Osteocyte (in vitro differentiated cells): ENCODE data around the gene RPL10. TPM values are rescaled to one million over a fixed set of nuclear protein-coding genes. Genes with fewer than 3 reads are reported as not detected.

Experiments
- DNase-seq: peaks from one replicate; pipeline ENCODE4 v3.0.0; 2021; ENCODE audit warnings: mixed read lengths; ENCODE audit not compliant: unreplicated experiment; ENCODE audit errors: extremely low spot score
- H3K27ac Mint-ChIP-seq: one replicate; pipeline ENCODE4 v1.8.0; 2021; ENCODE audit warnings: mild to moderate bottlenecking, mixed read lengths; ENCODE audit not compliant: unreplicated experiment
- H3K27me3 Mint-ChIP-seq: one replicate; pipeline ENCODE4 v1.8.0; 2021; ENCODE audit warnings: mixed read lengths; ENCODE audit not compliant: unreplicated experiment
- H3K36me3 Mint-ChIP-seq: one replicate; pipeline ENCODE4 v1.8.0; 2021; ENCODE audit warnings: mixed read lengths; ENCODE audit not compliant: unreplicated experiment
- H3K4me1 Mint-ChIP-seq: one replicate; pipeline ENCODE4 v1.8.0; 2021; ENCODE audit warnings: mixed read lengths; ENCODE audit not compliant: unreplicated experiment
- H3K4me3 Mint-ChIP-seq: one replicate; pipeline ENCODE4 v1.8.0; 2021; ENCODE audit warnings: mild to moderate bottlenecking, moderate library complexity, mixed read lengths; ENCODE audit not compliant: unreplicated experiment
- H3K9me3 Mint-ChIP-seq: one replicate; pipeline ENCODE4 v1.8.0; 2021; ENCODE audit warnings: mixed read lengths; ENCODE audit not compliant: unreplicated experiment
- CTCF ChIP-seq: fragments of 200-600 bp; sonication (generic); IDR thresholded peaks from 2 replicates; pipeline ENCODE4 v1.5.0; 2021; ENCODE audit warnings: antibody characterized with exemption, mild to moderate bottlenecking, moderate library complexity
- total RNA-seq: library from RNA; stranded (reverse); gene quantifications from 2 replicates; pipeline ENCODE4 v1.2.1, GENCODE V29; 2021

Gene RPL10
- total RNA-seq, 1 donor from 2014 or later = 2,857 TPM

DNA sequence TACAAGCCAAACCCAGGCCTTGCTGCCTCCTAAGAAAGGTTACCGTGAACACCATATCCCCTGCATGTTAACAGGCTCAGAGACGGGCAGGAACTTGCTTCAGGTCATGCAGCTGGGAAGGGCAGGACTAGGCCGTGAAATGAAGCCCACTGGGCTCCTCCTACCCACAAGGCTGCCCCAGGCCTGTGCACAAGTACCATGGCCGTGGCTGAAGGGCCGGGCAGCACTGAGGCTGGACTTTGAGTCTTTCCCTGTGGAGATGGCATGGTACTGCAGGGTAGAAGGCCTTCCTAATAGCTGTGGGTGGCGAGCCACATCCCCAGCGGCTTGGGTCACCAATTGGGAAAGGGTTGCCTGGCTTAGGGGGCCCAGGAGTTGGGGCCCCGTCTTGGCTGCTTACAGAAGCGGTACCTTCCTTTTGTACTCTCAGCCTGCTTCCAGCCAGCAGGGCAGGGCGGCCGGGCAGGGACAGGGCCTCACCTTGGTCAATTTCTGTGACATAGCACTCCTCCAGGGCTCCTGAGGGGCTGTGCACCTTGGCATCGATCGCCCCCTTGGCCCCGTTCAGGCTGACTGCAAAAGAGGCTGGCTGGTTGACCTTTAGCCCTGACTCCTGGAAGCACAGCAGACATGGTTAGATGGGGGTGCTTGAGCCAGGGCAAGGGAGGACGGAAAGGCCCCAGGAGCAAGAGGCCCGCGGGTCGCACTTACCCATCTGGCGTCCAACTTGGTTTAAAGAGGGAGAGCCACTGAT, 47.6 kb upstream of the RPL10 start:
- TF ChIP-seq CTCF = no peak
- no peak for DNase-seq
- no peaks in the 10 kb centered on the region for H3K9me3 Mint-ChIP-seq
- H3K27ac Mint-ChIP-seq = no peak overlapping the region
- H3K4me3 Mint-ChIP-seq = no peak overlapping the region
- no peaks in the 10 kb centered on the region for H3K27me3 Mint-ChIP-seq
- peaks cover 4% of the 10 kb centered on the region for H3K36me3 Mint-ChIP-seq
- H3K4me1 Mint-ChIP-seq = peaks cover 7% of the 10 kb centered on the region

DNA sequence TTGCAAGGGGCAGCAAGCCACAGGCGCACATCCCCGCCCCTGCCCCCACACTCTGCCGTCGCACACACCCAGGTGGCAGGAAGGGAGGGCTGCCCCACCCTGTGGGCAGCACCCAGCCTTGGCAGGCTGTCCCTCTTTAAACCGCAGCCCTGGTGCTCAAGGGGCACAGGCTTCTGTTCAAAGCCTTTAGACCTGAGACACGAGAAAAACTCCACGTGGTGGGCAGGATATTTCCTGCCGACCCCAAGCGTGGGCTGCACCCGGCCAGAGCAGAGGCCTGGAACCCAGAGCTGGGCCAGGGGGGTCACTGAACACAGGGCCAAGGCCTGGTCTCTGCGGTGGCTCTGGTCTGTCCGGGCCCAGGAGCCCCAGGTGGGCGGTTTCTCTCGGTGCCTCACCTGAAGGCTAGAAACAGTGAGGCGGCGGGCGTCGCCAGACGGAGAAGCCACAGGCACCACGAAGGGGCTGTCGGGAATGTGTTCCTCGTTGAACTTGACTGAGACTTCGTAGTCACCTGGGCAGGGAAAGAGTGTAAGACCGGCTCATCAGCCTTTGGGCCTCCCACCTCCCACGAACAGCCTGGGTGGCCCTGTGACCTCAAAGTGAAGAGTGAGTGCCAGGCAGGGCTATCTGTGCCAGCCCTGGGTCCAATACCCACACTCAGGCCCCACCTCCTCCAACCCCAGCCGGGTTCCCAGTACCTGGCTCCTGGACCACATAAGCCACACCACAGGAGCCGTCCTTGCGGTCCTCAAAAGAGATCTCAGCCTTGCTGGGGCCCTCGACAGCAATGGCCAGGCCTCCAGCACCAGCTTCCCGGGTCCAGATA, 46.8 kb upstream of the RPL10 start:
- no peak for DNase-seq
- H3K27ac Mint-ChIP-seq = no peak overlapping the region
- H3K4me3 Mint-ChIP-seq = no peak overlapping the region

DNA sequence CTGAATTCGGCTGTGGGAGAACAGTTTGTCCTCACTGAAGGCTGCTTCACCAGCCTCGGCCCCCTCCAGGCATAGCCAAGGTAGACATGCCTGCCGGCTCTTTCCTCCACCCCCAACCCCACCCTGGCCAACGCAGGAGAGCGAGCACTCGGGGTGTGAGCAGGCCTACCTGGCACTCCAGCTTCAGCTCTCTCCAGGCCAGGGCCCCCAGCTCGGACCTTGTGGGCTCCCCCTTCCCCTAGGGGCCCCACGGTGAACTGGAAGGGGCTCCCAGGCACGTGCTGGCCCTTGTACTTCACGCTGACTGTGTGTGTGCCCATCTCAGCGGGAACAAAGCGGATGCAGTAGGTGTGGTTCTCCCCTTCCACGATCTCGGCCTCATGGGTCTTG, 46.2 kb upstream of the RPL10 start:
- no peaks in the 10 kb centered on the region for H3K9me3 Mint-ChIP-seq
- H3K36me3 Mint-ChIP-seq = peaks cover 7% of the 10 kb centered on the region
- no peak overlapping the region for H3K27ac Mint-ChIP-seq
- H3K27me3 Mint-ChIP-seq = no peaks in the 10 kb centered on the region
- no peak overlapping the region for H3K4me3 Mint-ChIP-seq
- TF ChIP-seq CTCF = no peak
- DNase-seq = no peak
- H3K4me1 Mint-ChIP-seq = peaks cover 7% of the 10 kb centered on the region

More for the DNA sequence above, 46.8 kb upstream of the RPL10 start:
- Mint-ChIP-seq H3K9me3 (no peaks in the 10 kb centered on the region), H3K4me1 (peaks cover 7% of the 10 kb centered on the region), H3K27me3 (no peaks in the 10 kb centered on the region), H3K36me3 (peaks cover 7% of the 10 kb centered on the region)
- TF ChIP-seq CTCF = no peak

DNA sequence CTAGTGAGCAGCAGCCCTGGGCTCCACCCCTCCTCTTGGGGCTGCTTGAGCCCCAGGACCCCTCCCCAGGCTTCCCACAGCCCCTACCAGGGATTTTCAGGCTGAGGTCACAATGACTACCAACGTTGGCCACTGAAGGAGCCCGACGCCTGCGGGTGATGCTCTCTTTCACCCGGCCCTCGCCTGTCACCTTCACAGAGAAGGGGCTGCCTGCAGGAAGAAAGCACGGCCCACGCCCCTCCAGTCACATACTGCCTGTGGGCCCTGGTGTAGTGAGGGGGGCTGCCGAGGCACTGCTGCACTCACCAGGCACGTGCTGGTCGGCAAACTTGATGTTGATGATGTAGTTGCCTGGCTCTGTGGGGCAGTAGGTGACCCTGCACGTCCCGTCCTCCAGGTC, 45.7 kb upstream of the RPL10 start:
- no peaks in the 10 kb centered on the region for H3K9me3 Mint-ChIP-seq
- H3K27ac Mint-ChIP-seq = no peak overlapping the region
- H3K36me3 Mint-ChIP-seq = peaks cover 6% of the 10 kb centered on the region
- no peak for TF ChIP-seq CTCF
- no peaks in the 10 kb centered on the region for H3K27me3 Mint-ChIP-seq
- H3K4me1 Mint-ChIP-seq = peaks cover 3% of the 10 kb centered on the region
- no peak for DNase-seq
- no peak overlapping the region for H3K4me3 Mint-ChIP-seq
